Measurements from ENCODE around the gene BABAM2. TPM values are rescaled to one million over a fixed set of nuclear protein-coding genes. Genes with fewer than 3 reads are reported as not detected.

Gene BABAM2
- total RNA-seq, 6 experiments from 2014 or later: 17.1 to 39.4 (median 25.5) TPM

- H3K27me3 ChIP-seq: no peaks in the 10 kb centered on the region
- H3K4me1 ChIP-seq: no peaks in the 10 kb centered on the region
- H3K4me3 ChIP-seq: no peak overlapping the region
- no peak for TF ChIP-seq POLR2A (IDR thresholded peaks at IDR 0.05)
- TF ChIP-seq CTCF (IDR thresholded peaks at IDR 0.05): no peak
- intact Hi-C loops (cut with DNase I): no loop called here
- H3K9me3 ChIP-seq: peaks cover 0 to 1% (median 0%) of the 10 kb centered on the region in 4 donors
- H3K36me3 ChIP-seq: no peaks in the 10 kb centered on the region
- DNase-seq: no peak
- 77% methylated on average over 4 of the region's 5 CpGs for WGBS (ENCODE audit: insufficient coverage, low coverage, low lambda C conversion rate, missing lambda C conversion rate)
- ATAC-seq: peak in 1 of 4 donors; percentile 38
- H3K27ac ChIP-seq: no peak overlapping the region
Observed at GRCh38 chr2:28150236-28150915, 259.8 kb downstream of the BABAM2 start.

- TF ChIP-seq POLR2A (IDR thresholded peaks at IDR 0.05): no peak
- no peak for TF ChIP-seq CTCF (IDR thresholded peaks at IDR 0.05)
- ATAC-seq (no peak), DNase-seq (no peak)
- WGBS (ENCODE audit: insufficient coverage, low coverage, low lambda C conversion rate, missing lambda C conversion rate): 94% methylated on average over 4 of the region's 4 CpGs
- Histone ChIP-seq H3K27me3 (no peaks in the 10 kb centered on the region), H3K4me3 (no peak overlapping the region), H3K4me1 (no peaks in the 10 kb centered on the region), H3K9me3 (peaks cover 0 to 8% (median 3%) of the 10 kb centered on the region in 4 donors), H3K36me3 (no peaks in the 10 kb centered on the region), H3K27ac (no peak overlapping the region)
- intact Hi-C loops (cut with DNase I): no loop called here
Observed at GRCh38 chr2:28150994-28151393, 260.5 kb downstream of the BABAM2 start.

DNA sequence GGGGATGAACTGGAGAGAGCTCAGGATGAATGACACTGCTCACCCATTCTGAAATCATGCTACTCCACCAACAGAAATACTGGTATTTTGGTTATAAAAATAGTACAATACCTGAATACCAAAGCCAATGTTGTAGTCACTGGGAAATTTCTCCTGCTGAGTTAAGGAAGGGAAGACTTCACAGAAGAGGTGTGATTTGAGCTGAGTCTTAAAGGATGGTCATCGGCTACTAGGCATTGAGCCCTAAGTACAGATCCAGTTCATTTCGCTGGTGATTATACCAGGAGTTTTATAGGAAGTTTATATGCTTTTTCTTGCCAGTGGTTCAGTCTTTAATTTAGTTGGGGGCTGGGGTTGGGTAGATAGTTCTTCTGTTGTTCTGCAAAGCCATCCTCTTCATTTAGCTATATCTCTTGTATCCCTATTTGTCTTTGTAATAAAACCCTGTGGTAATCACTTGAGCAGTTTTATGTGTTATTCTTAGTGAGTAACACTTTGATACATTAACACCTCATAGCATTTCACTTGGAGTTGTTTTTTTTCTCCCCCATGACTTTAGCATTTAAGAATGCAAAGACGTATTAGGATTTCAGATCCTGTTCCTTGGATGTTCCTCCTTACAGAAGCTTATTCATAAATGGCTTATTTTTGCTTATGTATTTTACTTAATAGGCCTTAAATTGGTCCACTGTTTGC, 262.2 kb downstream of the BABAM2 start:
- H3K27me3 ChIP-seq: no peaks in the 10 kb centered on the region
- DNase-seq (no peak), ATAC-seq (no peak)
- 75% methylated on average over 3 of the region's 3 CpGs for WGBS (ENCODE audit: insufficient coverage, low coverage, low lambda C conversion rate, missing lambda C conversion rate)
- H3K4me1 ChIP-seq: no peaks in the 10 kb centered on the region
- intact Hi-C loops (cut with DNase I): no loop called here
- H3K27ac ChIP-seq: no peak overlapping the region
- H3K36me3 ChIP-seq: no peaks in the 10 kb centered on the region
- no peak overlapping the region for H3K4me3 ChIP-seq
- peaks cover 0 to 15% (median 3%) of the 10 kb centered on the region in 4 donors for H3K9me3 ChIP-seq
- no peak for TF ChIP-seq CTCF (IDR thresholded peaks at IDR 0.05)
- TF ChIP-seq POLR2A (IDR thresholded peaks at IDR 0.05): no peak

DNA sequence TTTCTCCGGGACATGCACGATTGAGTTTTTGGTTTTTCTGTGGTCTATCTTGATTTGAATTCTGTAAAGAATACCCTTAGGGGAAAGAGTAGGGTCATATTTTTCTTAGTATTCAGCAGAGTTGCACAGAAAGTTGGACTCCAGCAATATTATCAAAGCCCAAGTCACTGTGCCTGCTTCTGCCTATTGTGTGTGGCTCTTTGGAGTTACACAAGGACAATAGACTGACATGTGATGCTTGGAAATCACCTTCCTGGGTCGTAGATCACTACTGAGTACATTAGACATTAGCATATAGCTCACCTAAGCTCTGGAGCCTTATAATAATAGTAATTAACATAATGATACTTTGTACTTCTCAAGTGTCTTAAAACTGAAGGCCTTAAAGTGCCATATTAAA, 263.3 kb downstream of the BABAM2 start:
- ATAC-seq (no peak), DNase-seq (no peak)
- H3K27ac ChIP-seq: no peak overlapping the region
- H3K27me3 ChIP-seq: no peaks in the 10 kb centered on the region
- no peaks in the 10 kb centered on the region for H3K36me3 ChIP-seq
- 97% methylated on average over 3 of the region's 3 CpGs for WGBS (ENCODE audit: insufficient coverage, low coverage, low lambda C conversion rate, missing lambda C conversion rate)
- H3K4me3 ChIP-seq: no peak overlapping the region
- peaks cover 0 to 15% (median 3%) of the 10 kb centered on the region in 4 donors for H3K9me3 ChIP-seq
- no peaks in the 10 kb centered on the region for H3K4me1 ChIP-seq
- intact Hi-C loops (cut with DNase I): no loop called here
- TF ChIP-seq POLR2A (IDR thresholded peaks at IDR 0.05) (no peak), CTCF (IDR thresholded peaks at IDR 0.05) (no peak)

All from right lobe of liver (tissue), 6 donors.